ENCODE data around the gene BRPF1. TPM values are rescaled to one million over a fixed set of nuclear protein-coding genes. Genes with fewer than 3 reads are reported as not detected.

BRPF1 gene
- total RNA-seq, 1 experiment from 2014 or later: 18.5 TPM

Other genes starting within 250 kb of the BRPF1 start
- gene LHFPL4, start 177.9 kb upstream of the BRPF1 start, total RNA-seq (2014; rRNA removed; shearing (Covaris generic)): 0.08 TPM in 1 of 2 replicates, not detected in the other
- gene MTMR14, start 82.2 kb upstream of the BRPF1 start, total RNA-seq (2014; rRNA removed; shearing (Covaris generic)): 23.3 and 27.6 TPM in 2 replicates
- not detected in 2 replicates for gene CPNE9, start 27.9 kb upstream of the BRPF1 start, total RNA-seq (2014; rRNA removed; shearing (Covaris generic))
- gene OGG1, start 18.2 kb downstream of the BRPF1 start, total RNA-seq (2014; rRNA removed; shearing (Covaris generic)): 18.8 and 24.4 TPM in 2 replicates
- gene CAMK1, start 38.2 kb downstream of the BRPF1 start, total RNA-seq (2014; rRNA removed; shearing (Covaris generic)): 10.0 and 11.8 TPM in 2 replicates
- 102 and 111 TPM in 2 replicates for gene TADA3, start 60.7 kb downstream of the BRPF1 start, total RNA-seq (2014; rRNA removed; shearing (Covaris generic))
- gene ARPC4, start 61.3 kb downstream of the BRPF1 start, total RNA-seq (2014; rRNA removed; shearing (Covaris generic)): 185 and 270 TPM in 2 replicates
- gene TTLL3, start 78.5 kb downstream of the BRPF1 start, total RNA-seq (2014; rRNA removed; shearing (Covaris generic)): 2.3 and 5.8 TPM in 2 replicates
- gene RPUSD3, start 112.3 kb downstream of the BRPF1 start, total RNA-seq (2014; rRNA removed; shearing (Covaris generic)): 30.5 and 49.5 TPM in 2 replicates
- gene CIDEC, start 148.5 kb downstream of the BRPF1 start, total RNA-seq (2014; rRNA removed; shearing (Covaris generic)): not detected in 2 replicates
- 17.2 and 21.2 TPM in 2 replicates for gene JAGN1, start 158.9 kb downstream of the BRPF1 start, total RNA-seq (2014; rRNA removed; shearing (Covaris generic))
- gene IL17RE, start 171.1 kb downstream of the BRPF1 start, total RNA-seq (2014; rRNA removed; shearing (Covaris generic)): 0.37 and 0.56 TPM in 2 replicates
- gene IL17RC, start 185.4 kb downstream of the BRPF1 start, total RNA-seq (2014; rRNA removed; shearing (Covaris generic)): 12.6 and 19.5 TPM in 2 replicates
- gene CRELD1, start 202.1 kb downstream of the BRPF1 start, total RNA-seq (2014; rRNA removed; shearing (Covaris generic)): 11.7 and 13.0 TPM in 2 replicates
- gene PRRT3, start 220.7 kb downstream of the BRPF1 start, total RNA-seq (2014; rRNA removed; shearing (Covaris generic)): 0.25 and 0.58 TPM in 2 replicates

Data from SJSA1 (cell line).